Left renal pelvis (tissue), 4 donors: ENCODE measurements around the gene SHROOM3. TPM values are rescaled to one million over a fixed set of nuclear protein-coding genes. Genes with fewer than 3 reads are reported as not detected.
"Not testable (repeated sequence)": the region's sequence is repeated elsewhere in the genome, so short reads cannot be mapped to it uniquely, and the experiment has no call there.

Source experiments
- DNase-seq, 4 donors: peaks; one replicate each; pipeline ENCODE4 v3.0.0-alpha.2; 2013; ENCODE audit warnings: low read depth in 4 of 4, low spot score in 3 of 4
- polyA plus RNA-seq, 4 donors: library from polyadenylated mRNA; unstranded; fragments of 120-200 nt; gene quantifications; one replicate each; pipeline ENCODE4 v1.2.1, GENCODE V29; 2013; ENCODE audit not compliant: insufficient read length in 4 of 4

Gene SHROOM3
- polyA plus RNA-seq, 4 donors, result 24.2 to 37.8 (median 34.9) TPM

DNA sequence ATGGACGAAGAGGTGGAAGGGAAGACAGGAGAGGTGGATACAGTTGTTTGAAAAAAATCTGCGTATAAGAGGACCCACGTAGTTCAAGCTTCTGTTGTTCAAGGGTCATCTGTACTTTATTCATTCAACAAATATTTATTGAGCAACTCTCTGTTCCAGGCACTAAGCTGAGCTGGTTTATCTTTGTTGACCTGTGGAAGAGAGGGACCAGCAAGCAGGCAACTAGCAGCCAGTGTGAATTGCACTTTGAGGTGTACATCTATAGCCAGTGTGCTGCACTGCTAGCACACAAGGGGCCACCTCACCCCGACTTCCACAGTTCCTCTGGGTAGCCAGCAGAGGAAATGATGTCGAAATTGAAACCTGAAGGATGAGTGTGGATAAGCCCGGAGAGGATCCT lies 271.6 kb downstream of the SHROOM3 start:
- DNase-seq, result no peak

DNA sequence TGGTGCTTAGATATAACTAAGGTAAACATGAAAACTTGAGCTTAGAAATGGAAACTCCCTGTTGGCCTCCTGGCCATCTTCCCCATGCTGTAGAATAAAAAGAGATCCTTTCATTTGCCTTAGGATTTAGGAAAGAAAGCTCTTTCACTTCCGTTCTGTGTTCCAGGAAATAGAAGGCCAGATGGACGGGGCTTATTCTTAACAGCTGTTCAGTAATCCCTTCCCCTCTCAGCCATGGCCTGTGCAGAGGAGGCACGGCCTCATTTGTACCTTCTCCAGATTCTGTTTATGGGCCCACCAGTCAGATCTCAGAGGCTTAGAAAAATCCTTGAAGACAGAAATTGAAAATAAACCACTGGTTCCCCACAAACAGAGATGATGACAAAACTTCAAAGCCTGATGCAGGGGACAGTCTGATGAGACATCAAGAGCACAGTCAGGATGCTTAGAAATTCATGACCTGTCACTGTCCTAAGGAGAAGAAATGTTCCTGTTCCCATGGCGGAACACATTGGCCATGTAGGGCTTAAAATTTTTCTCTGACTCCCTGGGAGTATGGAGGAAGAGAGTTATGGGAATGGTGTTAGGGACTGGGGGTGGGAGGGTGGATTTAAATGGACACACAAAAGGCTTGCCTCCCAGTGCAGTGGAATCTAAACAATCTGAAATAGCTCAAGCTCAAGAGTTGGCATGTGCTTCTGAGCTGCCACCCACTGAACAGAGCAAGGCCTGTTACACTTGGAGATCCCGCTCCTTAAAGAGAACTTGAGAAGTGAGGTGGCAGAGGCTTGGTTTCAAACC lies 274.1 kb downstream of the SHROOM3 start:
- no peak for DNase-seq

DNA sequence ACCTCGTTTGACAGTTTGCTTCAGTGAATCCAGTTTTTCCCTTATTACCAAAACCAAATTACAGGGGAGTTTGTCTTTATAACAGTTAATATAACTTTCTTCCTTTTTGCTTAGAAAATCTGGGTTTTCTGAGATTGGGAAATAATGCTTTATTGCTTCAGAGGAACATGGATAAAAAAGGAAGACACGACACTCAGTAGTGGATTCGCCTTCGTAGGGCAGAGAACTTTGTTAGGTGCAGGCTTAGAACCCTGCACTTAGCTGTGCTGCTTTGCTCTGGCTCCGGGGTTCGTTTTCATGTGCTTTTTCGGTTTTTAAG lies 274.7 kb downstream of the SHROOM3 start:
- DNase-seq, result no peak

DNA sequence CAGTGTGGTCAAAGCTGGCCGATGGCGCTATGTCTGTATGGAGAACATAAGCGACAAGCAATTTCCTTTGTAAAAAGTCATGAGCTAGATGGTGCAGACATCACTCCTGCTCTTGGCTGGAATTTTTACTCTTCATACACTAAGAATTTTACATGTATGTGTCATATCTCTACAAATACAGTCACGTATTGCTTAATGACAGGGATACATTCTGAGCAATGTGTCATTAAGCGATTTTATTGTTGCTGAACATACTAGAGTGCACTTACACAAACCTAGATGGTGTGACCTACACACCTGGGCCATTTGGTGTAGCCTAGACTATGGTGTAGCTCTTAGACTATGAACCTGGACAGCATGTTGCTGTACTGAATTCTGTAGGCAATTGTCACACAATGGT lies 277.5 kb downstream of the SHROOM3 start:
- no peak for DNase-seq

GRCh38 chr4:76714226-76714625 lies 279.2 kb downstream of the SHROOM3 start:
- no peak for DNase-seq

DNA sequence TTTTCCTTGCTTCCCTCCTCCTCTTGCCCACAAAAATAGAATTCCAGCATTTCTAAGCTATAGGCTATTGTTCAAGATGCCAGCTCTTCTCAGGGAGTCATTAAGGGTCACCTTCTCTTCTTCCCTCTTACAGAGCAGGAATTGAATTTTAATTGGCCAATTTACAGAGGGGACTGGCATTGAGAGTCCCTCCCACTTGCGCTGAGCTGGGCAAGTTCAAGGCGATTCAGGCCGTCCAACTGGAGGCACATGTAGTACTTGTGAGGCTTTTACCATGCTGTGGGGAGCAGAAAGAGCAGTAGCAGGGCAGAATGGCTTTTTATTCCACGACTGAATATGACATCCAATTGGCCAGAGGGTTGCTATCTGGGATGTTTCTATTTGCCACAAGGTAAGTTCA lies 281.0 kb downstream of the SHROOM3 start:
- DNase-seq, result no peak

- no peak for DNase-seq
Observed at GRCh38 chr4:76716658-76717057, 281.6 kb downstream of the SHROOM3 start.

DNA sequence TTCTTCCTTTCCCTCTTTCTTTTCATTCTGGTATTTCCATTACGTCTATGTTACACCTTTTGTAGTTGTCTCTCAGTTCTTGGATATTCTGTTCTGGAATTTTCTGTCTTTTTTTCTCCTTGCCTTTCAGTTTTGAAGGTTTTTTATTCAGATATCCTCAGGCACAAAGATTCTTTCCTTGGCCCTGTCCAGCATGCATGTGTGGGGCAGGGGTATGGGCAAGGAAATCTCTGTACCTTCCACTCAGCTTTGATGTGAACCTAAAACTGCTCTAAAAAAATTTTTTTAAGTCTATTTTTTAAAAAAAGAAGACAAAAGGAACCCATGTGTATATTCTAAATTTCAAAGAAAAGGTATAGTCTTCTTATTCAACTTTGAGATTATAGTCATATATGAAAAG lies 282.4 kb downstream of the SHROOM3 start:
- no peak for DNase-seq

DNA sequence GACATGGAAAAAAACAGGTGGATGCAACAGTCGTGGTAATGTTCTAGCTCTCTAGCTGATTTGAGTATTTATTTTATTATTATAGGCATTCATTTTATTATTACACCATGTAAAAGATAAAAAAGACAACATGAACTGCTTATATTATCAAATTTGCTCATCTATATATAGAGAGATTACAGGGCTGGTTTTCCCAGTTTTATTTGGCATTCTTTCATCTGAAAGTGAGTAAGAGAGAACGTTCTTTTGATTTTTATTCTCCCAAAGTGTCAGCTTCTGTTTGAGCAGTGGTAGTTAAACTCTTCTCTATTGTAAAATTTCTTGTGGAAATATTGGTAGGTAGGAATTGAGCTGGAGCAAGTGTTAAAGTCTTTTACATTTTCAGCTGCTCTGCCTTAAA lies 283.0 kb downstream of the SHROOM3 start:
- no peak for DNase-seq

GRCh38 chr4:76718831-76719230 lies 283.8 kb downstream of the SHROOM3 start:
- no peak for DNase-seq

DNA sequence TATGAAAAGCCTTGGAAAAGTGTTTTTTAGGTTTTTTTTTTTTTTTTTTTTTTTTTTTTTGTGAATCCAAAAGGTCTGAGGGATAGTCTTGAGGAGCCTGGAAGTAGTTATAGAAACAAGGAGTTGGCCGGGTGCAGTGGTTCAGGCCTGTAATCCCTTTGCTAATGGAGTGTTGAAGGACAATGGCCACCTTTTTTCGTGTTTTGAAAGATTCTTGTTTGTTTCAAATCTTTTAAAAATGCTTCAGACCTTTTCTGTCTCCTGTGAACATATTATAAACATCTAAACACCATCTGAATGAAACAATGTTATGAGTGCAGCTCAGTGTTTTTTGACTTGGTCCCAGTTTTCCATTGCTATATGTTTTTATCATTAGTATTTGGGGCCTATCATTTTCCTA lies 285.1 kb downstream of the SHROOM3 start:
- DNase-seq, result no peak

DNA sequence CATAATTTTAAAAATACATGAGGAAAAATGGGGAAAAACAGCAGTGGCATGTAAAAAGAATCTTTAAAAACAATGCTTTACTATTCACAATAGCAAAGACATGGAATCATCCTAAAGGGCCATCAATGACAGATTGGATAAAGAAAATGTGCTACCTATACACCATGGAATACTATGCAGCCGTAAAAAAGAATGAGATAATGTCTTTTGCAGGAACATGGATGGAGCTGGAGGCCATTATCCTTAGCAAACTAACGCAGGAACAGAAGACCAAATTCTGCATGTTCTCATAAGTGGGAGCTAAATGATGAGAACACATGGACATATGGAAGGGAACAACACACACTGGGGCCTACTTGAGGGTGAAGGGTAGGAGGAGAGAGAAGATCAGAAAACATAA lies 287.1 kb downstream of the SHROOM3 start:
- DNase-seq, result not testable (repeated sequence)

DNA sequence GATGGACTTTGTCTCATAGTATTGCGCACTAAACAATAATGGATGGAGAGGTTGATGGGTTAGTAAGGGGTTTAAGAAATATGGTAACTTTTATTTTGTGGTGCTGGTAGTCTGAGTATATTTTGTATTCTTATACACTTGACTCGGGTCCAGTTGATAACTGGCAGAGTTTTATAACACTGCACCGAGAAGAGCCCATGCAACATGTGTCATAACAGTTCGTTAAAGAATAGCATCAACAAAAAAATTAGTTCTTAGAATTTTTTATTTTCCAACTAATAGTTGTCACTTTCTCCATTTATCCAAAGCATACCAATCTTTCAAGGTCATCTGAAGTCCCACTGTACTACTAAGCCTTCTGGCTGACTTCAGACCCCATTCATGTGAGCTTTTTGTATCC lies 287.8 kb downstream of the SHROOM3 start:
- DNase-seq, result no peak

- DNase-seq, result no peak
Observed at GRCh38 chr4:76723373-76723772, 288.3 kb downstream of the SHROOM3 start.

DNA sequence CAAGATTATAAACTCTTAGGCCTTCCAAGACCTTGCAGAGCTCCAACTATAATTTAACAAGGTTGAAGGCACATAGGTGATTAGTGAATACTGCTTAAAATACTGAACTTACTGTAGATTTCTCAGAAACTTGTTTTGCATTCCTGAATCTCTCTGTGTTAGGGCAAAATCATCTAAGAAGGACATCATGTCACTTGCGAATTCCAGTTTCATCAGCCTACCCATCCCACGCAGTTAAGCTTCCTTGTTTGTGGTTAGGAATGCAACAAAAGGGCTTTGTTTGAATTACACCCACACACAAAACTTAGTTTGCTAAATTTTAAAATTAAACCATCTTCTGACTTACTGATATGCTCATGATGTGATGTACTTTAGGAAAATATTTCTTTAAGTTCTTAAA lies 288.9 kb downstream of the SHROOM3 start:
- no peak for DNase-seq

DNA sequence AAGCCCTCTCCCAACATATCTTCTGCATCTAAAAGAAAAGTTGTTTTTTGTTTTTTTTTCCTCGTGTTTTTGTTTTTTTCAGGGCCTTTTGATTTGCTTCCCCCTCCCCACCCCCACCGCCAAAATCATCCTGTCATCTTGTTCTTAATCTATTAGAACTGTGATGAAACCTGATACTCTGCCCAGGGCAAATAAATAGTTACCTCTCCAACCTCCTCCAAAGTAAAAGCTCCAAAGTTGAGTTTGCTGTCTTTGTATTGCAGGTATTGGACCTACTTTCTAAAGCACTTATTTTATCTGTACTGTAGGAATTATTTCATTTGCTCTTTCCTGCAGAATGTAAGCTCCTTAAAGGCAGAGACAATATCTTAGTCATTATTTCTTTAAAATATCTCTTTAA lies 290.0 kb downstream of the SHROOM3 start:
- DNase-seq, result no peak

DNA sequence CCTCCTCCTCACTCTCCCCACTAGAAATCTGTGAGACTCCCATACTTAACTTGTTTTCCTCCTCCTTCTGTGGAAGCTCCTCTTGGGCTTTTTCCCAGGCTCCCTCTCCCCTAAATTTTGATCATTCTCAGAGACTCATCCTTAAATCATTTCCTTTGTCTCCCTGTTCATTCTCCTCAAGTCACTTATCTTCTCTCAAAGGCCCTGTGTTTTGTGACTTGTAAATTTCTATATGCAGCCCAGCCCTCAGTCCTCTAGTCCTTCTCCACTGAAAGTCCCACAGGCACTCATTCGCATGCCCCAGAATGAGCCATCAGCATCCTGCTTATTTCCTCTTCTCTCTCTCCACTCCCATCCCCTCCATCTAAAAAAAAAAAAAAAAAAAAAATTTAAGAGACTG lies 291.1 kb downstream of the SHROOM3 start:
- no peak for DNase-seq

DNA sequence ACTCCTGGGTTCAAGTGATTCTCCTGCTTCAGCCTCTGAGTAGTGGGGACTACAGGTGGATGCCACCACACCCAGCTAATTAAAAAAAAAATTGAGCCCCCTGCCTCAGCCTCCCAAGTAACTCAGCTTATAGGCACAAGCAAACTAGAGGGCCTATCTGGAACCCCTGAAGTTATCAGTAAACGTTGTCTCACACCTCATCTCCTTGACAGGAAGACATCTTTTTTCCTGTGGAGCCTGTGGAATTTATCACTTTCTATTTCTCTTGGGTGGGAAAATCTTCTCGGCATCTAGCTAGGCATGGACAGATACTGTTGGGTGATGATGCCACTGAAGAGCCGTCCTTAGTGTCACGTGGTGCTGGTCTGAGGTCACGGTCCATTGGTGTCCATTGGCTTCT lies 291.6 kb downstream of the SHROOM3 start:
- no peak for DNase-seq

DNA sequence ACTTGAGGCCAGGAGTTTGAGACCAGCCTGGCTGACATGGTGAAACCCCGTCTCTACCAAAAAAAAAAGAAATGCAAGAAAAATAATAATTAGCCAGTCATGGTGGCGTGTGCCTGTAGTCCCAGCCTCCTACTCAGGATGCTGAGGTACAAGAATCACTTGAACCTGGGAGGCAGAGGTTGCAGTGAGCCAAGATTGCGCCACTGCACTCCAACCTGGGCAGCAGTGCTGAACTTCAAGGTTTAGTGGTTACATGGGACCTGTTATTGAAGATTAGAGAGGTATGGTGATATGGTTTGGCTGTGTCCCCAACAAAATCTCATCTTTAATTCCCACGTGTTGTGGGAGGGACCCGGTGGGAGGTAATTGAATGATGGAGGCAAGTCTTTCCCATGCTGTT lies 292.9 kb downstream of the SHROOM3 start:
- not testable (repeated sequence) for DNase-seq

- no peak for DNase-seq
Observed at GRCh38 chr4:76729460-76729859, 294.4 kb downstream of the SHROOM3 start.

DNA sequence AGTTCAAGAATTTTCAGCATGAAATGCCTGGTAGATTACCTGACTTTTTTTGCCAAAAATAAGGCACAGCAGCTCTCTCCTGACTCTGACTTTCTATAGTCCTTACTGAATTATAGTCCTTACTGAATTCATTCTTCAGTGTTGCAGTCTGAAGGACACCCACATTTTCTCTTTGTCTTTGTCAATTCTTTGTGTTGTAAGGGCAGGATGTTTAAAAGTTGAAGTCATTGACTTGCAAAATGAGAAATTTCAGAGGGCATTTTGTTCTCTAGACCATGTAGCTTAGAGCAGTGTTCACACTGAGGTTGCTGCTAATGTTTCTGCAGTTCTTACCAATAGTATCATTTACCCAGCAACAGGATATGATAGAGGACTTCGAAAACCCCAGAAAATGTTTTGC lies 295.0 kb downstream of the SHROOM3 start:
- DNase-seq, result no peak

DNA sequence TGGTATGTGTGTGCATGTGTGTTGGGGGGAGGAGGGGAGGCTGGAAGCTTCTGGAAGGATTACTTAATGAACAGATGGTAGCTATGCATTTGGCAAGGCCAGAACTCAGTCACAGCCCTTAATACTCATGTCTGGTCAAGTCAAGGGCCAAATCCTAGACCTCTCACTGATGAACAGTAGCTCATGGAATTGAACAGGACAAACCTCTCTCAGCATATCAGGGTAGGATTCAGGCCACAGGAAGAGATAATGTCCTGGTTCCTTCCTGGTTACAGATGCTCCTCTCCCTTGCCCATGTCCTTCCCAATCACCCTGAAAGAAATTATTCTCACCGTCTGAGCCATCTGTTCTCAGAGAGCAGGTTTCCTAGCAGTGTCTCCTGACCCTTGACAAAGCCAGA lies 297.2 kb downstream of the SHROOM3 start:
- no peak for DNase-seq
